Measurements from ENCODE around the gene CACNA2D1.

DNA sequence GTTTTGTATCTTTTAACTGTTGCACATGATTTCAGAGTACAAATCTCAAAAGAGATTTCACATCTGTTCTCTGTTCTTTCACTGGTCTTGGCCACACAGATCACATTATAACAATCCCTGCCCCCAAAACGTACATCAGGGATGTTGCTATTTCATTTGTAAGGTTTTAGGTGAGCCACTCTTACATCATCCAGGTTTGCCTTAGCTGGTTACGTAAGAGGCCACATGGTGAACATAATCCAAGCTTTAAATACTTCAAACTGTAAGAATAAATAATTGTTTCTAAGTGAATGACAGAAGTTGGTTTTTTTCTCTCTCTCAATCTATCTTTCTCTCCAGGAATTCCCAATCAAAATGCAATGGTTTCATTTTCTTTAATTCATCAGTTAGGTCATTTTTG, 427.8 kb downstream of the CACNA2D1 start:
- TF ChIP-seq, protein P1, sequence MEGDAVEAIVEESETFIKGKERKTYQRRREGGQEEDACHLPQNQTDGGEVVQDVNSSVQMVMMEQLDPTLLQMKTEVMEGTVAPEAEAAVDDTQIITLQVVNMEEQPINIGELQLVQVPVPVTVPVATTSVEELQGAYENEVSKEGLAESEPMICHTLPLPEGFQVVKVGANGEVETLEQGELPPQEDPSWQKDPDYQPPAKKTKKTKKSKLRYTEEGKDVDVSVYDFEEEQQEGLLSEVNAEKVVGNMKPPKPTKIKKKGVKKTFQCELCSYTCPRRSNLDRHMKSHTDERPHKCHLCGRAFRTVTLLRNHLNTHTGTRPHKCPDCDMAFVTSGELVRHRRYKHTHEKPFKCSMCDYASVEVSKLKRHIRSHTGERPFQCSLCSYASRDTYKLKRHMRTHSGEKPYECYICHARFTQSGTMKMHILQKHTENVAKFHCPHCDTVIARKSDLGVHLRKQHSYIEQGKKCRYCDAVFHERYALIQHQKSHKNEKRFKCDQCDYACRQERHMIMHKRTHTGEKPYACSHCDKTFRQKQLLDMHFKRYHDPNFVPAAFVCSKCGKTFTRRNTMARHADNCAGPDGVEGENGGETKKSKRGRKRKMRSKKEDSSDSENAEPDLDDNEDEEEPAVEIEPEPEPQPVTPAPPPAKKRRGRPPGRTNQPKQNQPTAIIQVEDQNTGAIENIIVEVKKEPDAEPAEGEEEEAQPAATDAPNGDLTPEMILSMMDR (IDR thresholded peaks at IDR 0.05), result no peak
- TF ChIP-seq, protein P2, sequence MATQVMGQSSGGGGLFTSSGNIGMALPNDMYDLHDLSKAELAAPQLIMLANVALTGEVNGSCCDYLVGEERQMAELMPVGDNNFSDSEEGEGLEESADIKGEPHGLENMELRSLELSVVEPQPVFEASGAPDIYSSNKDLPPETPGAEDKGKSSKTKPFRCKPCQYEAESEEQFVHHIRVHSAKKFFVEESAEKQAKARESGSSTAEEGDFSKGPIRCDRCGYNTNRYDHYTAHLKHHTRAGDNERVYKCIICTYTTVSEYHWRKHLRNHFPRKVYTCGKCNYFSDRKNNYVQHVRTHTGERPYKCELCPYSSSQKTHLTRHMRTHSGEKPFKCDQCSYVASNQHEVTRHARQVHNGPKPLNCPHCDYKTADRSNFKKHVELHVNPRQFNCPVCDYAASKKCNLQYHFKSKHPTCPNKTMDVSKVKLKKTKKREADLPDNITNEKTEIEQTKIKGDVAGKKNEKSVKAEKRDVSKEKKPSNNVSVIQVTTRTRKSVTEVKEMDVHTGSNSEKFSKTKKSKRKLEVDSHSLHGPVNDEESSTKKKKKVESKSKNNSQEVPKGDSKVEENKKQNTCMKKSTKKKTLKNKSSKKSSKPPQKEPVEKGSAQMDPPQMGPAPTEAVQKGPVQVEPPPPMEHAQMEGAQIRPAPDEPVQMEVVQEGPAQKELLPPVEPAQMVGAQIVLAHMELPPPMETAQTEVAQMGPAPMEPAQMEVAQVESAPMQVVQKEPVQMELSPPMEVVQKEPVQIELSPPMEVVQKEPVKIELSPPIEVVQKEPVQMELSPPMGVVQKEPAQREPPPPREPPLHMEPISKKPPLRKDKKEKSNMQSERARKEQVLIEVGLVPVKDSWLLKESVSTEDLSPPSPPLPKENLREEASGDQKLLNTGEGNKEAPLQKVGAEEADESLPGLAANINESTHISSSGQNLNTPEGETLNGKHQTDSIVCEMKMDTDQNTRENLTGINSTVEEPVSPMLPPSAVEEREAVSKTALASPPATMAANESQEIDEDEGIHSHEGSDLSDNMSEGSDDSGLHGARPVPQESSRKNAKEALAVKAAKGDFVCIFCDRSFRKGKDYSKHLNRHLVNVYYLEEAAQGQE (IDR thresholded peaks at IDR 0.05; ENCODE audit: insufficient read depth in 1 of 2, low read depth in 2 of 2, low read length in 1 of 2), result no peak
- TF ChIP-seq POLR2AphosphoS5 (IDR thresholded peaks at IDR 0.05; ENCODE audit: low read depth, low read length), result no peak
